A549 (cell line): ENCODE measurements around the gene FAAP100.

Experiments used
- BHLHE40 ChIP-seq: IDR thresholded peaks from 2 replicates; pipeline ENCODE4 v1.6.1; 2012; ENCODE audit warnings: low read depth, low read length, inconsistent platforms
- HOXA7 ChIP-seq: fragments of 250-450 bp; sonication (Bioruptor Pico); IDR thresholded peaks from 2 replicates; pipeline ENCODE4 v1.5.0; 2020; ENCODE audit warnings: mild to moderate bottlenecking, moderate library complexity
- JUN ChIP-seq, 2 experiments: fragments of >200 bp; sonication (Bioruptor Twin); formaldehyde crosslinking; IDR thresholded peaks; 2 replicates in 1 of 2; 3 replicates in 1 of 2; pipeline ENCODE4 v1.6.1; 2016 to 2017
- KDM1A ChIP-seq: fragments of 200-600 bp; sonication (generic); IDR thresholded peaks from 2 replicates; pipeline ENCODE4 v1.6.1; 2016; ENCODE audit warnings: low read depth, mild to moderate bottlenecking
- MAZ ChIP-seq: fragments of 150-350 bp; IDR thresholded peaks from 2 replicates; pipeline ENCODE4 v1.6.1; 2014; ENCODE audit warnings: antibody characterized with exemption, low read depth, low read length, borderline replicate concordance
- SMC3 ChIP-seq: fragments of >200 bp; sonication (Bioruptor Twin); formaldehyde crosslinking; IDR thresholded peaks from 3 replicates; pipeline ENCODE4 v1.6.1; 2018; ENCODE audit warnings: inconsistent platforms
- TF ChIP-seq, protein P1 (sequence below): fragments of >200 bp; sonication (Bioruptor Twin); formaldehyde crosslinking; IDR thresholded peaks from 3 replicates; pipeline ENCODE4 v1.5.1; 2016
- TF ChIP-seq, protein P2 (sequence below): fragments of 150-350 bp; IDR thresholded peaks from 2 replicates; pipeline ENCODE4 v1.6.1; 2014; ENCODE audit warnings: low read depth, mild to moderate bottlenecking, low read length
- TF ChIP-seq, protein P3 (sequence below): fragments of >200 bp; sonication (Bioruptor Twin); formaldehyde crosslinking; IDR thresholded peaks from 2 replicates; pipeline ENCODE4 v1.6.1; 2016
- TF ChIP-seq, protein P4 (sequence below): IDR thresholded peaks from 2 replicates; pipeline ENCODE4 v1.6.1; 2012
- TF ChIP-seq, protein P5 (sequence below): IDR thresholded peaks from 2 replicates; pipeline ENCODE4 v1.6.1; 2012; ENCODE audit warnings: low read depth, borderline replicate concordance
- TF ChIP-seq, protein P6 (sequence below): fragments of 200-600 bp; sonication (generic); IDR thresholded peaks from 2 replicates; pipeline ENCODE4 v1.6.1; 2016; ENCODE audit warnings: antibody characterized with exemption, mild to moderate bottlenecking, moderate library complexity

DNA sequence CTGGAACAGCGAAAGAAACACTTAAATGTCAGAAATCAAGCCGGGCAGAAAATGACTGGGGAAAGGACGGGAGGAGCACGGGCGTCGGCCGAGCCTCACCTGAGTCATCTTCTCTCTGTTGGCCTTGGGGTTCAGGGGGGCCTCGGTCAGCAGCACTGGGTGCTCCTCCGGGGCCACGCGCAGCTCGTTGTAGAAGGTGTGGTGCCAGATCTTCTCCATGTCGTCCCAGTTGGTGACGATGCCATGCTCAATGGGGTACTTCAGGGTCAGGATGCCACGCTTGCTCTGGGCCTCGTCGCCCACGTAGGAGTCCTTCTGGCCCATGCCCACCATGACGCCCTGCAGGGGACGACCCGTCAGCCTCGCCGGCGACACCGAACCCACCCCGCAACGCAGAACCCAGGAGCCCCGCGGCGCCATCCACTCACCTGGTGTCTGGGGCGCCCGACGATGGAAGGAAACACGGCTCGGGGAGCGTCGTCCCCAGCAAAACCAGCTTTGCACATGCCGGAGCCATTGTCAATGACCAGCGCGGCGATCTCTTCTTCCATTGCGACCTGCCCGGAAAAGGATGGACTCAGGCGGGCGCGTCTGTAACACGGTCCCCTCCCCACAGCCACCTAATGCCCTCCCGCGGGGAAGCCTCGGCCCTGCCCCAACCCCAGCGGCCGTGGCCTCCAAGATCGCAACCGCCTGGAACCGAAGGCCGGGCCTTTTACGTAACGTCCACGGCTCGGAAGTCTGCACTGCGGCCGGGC lies 40.2 kb downstream of the FAAP100 start:
- TF ChIP-seq MAZ, result no peak
- TF ChIP-seq, protein P1, sequence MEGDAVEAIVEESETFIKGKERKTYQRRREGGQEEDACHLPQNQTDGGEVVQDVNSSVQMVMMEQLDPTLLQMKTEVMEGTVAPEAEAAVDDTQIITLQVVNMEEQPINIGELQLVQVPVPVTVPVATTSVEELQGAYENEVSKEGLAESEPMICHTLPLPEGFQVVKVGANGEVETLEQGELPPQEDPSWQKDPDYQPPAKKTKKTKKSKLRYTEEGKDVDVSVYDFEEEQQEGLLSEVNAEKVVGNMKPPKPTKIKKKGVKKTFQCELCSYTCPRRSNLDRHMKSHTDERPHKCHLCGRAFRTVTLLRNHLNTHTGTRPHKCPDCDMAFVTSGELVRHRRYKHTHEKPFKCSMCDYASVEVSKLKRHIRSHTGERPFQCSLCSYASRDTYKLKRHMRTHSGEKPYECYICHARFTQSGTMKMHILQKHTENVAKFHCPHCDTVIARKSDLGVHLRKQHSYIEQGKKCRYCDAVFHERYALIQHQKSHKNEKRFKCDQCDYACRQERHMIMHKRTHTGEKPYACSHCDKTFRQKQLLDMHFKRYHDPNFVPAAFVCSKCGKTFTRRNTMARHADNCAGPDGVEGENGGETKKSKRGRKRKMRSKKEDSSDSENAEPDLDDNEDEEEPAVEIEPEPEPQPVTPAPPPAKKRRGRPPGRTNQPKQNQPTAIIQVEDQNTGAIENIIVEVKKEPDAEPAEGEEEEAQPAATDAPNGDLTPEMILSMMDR, result no peak
- TF ChIP-seq JUN (IDR thresholded peaks at IDR 0.05), result no peak
- TF ChIP-seq KDM1A, result no peak
- no peak for TF ChIP-seq SMC3
- TF ChIP-seq, protein P2, sequence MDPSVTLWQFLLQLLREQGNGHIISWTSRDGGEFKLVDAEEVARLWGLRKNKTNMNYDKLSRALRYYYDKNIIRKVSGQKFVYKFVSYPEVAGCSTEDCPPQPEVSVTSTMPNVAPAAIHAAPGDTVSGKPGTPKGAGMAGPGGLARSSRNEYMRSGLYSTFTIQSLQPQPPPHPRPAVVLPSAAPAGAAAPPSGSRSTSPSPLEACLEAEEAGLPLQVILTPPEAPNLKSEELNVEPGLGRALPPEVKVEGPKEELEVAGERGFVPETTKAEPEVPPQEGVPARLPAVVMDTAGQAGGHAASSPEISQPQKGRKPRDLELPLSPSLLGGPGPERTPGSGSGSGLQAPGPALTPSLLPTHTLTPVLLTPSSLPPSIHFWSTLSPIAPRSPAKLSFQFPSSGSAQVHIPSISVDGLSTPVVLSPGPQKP, result no peak
- TF ChIP-seq, protein P3, sequence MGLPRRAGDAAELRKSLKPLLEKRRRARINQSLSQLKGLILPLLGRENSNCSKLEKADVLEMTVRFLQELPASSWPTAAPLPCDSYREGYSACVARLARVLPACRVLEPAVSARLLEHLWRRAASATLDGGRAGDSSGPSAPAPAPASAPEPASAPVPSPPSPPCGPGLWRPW, result no peak
- TF ChIP-seq, protein P4, sequence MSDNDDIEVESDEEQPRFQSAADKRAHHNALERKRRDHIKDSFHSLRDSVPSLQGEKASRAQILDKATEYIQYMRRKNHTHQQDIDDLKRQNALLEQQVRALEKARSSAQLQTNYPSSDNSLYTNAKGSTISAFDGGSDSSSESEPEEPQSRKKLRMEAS, result no peak; the same call in 1 of the 2 replicates
- no peak for TF ChIP-seq BHLHE40
- peak; percentile 92; the same call in 1 of the 2 replicates for TF ChIP-seq HOXA7 (CRISPR knock-in tag)
- TF ChIP-seq, protein P5, sequence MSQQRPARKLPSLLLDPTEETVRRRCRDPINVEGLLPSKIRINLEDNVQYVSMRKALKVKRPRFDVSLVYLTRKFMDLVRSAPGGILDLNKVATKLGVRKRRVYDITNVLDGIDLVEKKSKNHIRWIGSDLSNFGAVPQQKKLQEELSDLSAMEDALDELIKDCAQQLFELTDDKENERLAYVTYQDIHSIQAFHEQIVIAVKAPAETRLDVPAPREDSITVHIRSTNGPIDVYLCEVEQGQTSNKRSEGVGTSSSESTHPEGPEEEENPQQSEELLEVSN, result peak; percentile 29; the same call in 1 of the 2 replicates
- TF ChIP-seq, protein P6, sequence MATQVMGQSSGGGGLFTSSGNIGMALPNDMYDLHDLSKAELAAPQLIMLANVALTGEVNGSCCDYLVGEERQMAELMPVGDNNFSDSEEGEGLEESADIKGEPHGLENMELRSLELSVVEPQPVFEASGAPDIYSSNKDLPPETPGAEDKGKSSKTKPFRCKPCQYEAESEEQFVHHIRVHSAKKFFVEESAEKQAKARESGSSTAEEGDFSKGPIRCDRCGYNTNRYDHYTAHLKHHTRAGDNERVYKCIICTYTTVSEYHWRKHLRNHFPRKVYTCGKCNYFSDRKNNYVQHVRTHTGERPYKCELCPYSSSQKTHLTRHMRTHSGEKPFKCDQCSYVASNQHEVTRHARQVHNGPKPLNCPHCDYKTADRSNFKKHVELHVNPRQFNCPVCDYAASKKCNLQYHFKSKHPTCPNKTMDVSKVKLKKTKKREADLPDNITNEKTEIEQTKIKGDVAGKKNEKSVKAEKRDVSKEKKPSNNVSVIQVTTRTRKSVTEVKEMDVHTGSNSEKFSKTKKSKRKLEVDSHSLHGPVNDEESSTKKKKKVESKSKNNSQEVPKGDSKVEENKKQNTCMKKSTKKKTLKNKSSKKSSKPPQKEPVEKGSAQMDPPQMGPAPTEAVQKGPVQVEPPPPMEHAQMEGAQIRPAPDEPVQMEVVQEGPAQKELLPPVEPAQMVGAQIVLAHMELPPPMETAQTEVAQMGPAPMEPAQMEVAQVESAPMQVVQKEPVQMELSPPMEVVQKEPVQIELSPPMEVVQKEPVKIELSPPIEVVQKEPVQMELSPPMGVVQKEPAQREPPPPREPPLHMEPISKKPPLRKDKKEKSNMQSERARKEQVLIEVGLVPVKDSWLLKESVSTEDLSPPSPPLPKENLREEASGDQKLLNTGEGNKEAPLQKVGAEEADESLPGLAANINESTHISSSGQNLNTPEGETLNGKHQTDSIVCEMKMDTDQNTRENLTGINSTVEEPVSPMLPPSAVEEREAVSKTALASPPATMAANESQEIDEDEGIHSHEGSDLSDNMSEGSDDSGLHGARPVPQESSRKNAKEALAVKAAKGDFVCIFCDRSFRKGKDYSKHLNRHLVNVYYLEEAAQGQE, result no peak
